ENCODE data around the gene NDUFC2. TPM values are rescaled to one million over a fixed set of nuclear protein-coding genes. Genes with fewer than 3 reads are reported as not detected.
A peak's percentile ranks its signal among the peaks of the same experiment; 100 is the strongest.

NDUFC2 gene
- total and polyA plus RNA-seq, 2 donors (not counting 1 experiment from before 2014, with no cell fraction given) = 93.9 to 101 TPM

- Histone ChIP-seq H3K4me3 (replicated peaks in 1 of 4; ENCODE audit: control extremely low read depth in 1 of 4, insufficient read depth in 1 of 4, low read depth in 3 of 4, low read length in 4 of 4) (peak overlapping the region in 1 of 4 experiments; percentile 89), H3K4me2 (ENCODE audit: extremely low read depth, insufficient read depth, low read length) (peak overlapping the region; percentile 32)
- TF ChIP-seq CTCF (conservative IDR thresholded peaks at IDR 0.05 in 1 of 2, IDR thresholded peaks at IDR 0.05 in 1 of 2; ENCODE audit: low read depth in 1 of 2, low read length in 2 of 2) = no peak
- TF ChIP-seq EZH2 (IDR thresholded peaks at IDR 0.05; ENCODE audit: low read length, missing control alignments) = no peak
Observed at GRCh38 chr11:78076733-78077403, 2.8 kb downstream of the NDUFC2 start.

GRCh38 chr11:78074756-78075155, 4.9 kb downstream of the NDUFC2 start:
- TF ChIP-seq EZH2 (IDR thresholded peaks at IDR 0.05; ENCODE audit: low read length, missing control alignments) (no peak), CTCF (conservative IDR thresholded peaks at IDR 0.05 in 1 of 2, IDR thresholded peaks at IDR 0.05 in 1 of 2; ENCODE audit: low read depth in 1 of 2, low read length in 2 of 2) (no peak)
- H3K4me2 ChIP-seq (ENCODE audit: extremely low read depth, insufficient read depth, low read length) = no peak overlapping the region
- H3K4me1 ChIP-seq (ENCODE audit: control insufficient read depth, extremely low read depth, insufficient read depth, low read length) = peaks cover 2% of the 10 kb centered on the region
- no peak overlapping the region for H3K9ac ChIP-seq (ENCODE audit: insufficient read depth, low read length)
- peaks cover 2% of the 10 kb centered on the region for H3K36me3 ChIP-seq (ENCODE audit: control insufficient read depth, insufficient read depth, low read length)
- no peak for DNase-seq (ENCODE audit: low read depth in 2 of 2)
- peaks cover 66% of the 10 kb centered on the region for H3K79me2 ChIP-seq (ENCODE audit: control insufficient read depth, insufficient read depth, low read length)
- no peak overlapping the region for H3K4me3 ChIP-seq (replicated peaks in 1 of 4; ENCODE audit: control extremely low read depth in 1 of 4, insufficient read depth in 1 of 4, low read depth in 3 of 4, low read length in 4 of 4)
- no peaks in the 10 kb centered on the region for H3K27me3 ChIP-seq (ENCODE audit: control insufficient read depth, insufficient read depth, low read length)
- H2AFZ ChIP-seq (ENCODE audit: low read length) = no peak overlapping the region
- H3K27ac ChIP-seq (ENCODE audit: insufficient read depth, low read length) = no peak overlapping the region
- no peaks in the 10 kb centered on the region for H3K9me3 ChIP-seq (ENCODE audit: control insufficient read depth, insufficient read depth, low read depth, low read length)
- H4K20me1 ChIP-seq (ENCODE audit: control insufficient read depth, extremely low read depth, insufficient read depth, low read length) = no peaks in the 10 kb centered on the region

More at GRCh38 chr11:78076733-78077403, 2.8 kb downstream of the NDUFC2 start:
- DNase-seq (ENCODE audit: low read depth in 2 of 2) = no peak
- Histone ChIP-seq H3K79me2 (ENCODE audit: control insufficient read depth, insufficient read depth, low read length) (peaks cover 58% of the 10 kb centered on the region), H3K27me3 (ENCODE audit: control insufficient read depth, insufficient read depth, low read length) (no peaks in the 10 kb centered on the region), H3K27ac (ENCODE audit: insufficient read depth, low read length) (no peak overlapping the region), H3K9me3 (ENCODE audit: control insufficient read depth, insufficient read depth, low read depth, low read length) (no peaks in the 10 kb centered on the region), H2AFZ (ENCODE audit: low read length) (no peak overlapping the region), H4K20me1 (ENCODE audit: control insufficient read depth, extremely low read depth, insufficient read depth, low read length) (no peaks in the 10 kb centered on the region), H3K4me1 (ENCODE audit: control insufficient read depth, extremely low read depth, insufficient read depth, low read length) (peaks cover 2% of the 10 kb centered on the region), H3K36me3 (ENCODE audit: control insufficient read depth, insufficient read depth, low read length) (no peaks in the 10 kb centered on the region), H3K9ac (ENCODE audit: insufficient read depth, low read length) (no peak overlapping the region)

GRCh38 chr11:78072455-78072854, 7.2 kb downstream of the NDUFC2 start:
- H3K27ac ChIP-seq (ENCODE audit: insufficient read depth, low read length) = no peak overlapping the region
- no peak for DNase-seq (ENCODE audit: low read depth in 2 of 2)
- peaks cover 44% of the 10 kb centered on the region for H3K79me2 ChIP-seq (ENCODE audit: control insufficient read depth, insufficient read depth, low read length)
- TF ChIP-seq CTCF (conservative IDR thresholded peaks at IDR 0.05 in 1 of 2, IDR thresholded peaks at IDR 0.05 in 1 of 2; ENCODE audit: low read depth in 1 of 2, low read length in 2 of 2) (no peak), EZH2 (IDR thresholded peaks at IDR 0.05; ENCODE audit: low read length, missing control alignments) (no peak)
- H3K27me3 ChIP-seq (ENCODE audit: control insufficient read depth, insufficient read depth, low read length) = no peaks in the 10 kb centered on the region
- H4K20me1 ChIP-seq (ENCODE audit: control insufficient read depth, extremely low read depth, insufficient read depth, low read length) = no peaks in the 10 kb centered on the region
- peaks cover 6% of the 10 kb centered on the region for H3K36me3 ChIP-seq (ENCODE audit: control insufficient read depth, insufficient read depth, low read length)
- no peaks in the 10 kb centered on the region for H3K4me1 ChIP-seq (ENCODE audit: control insufficient read depth, extremely low read depth, insufficient read depth, low read length)
- H2AFZ ChIP-seq (ENCODE audit: low read length) = no peak overlapping the region
- H3K9me3 ChIP-seq (ENCODE audit: control insufficient read depth, insufficient read depth, low read depth, low read length) = no peaks in the 10 kb centered on the region
- H3K4me3 ChIP-seq (replicated peaks in 1 of 4; ENCODE audit: control extremely low read depth in 1 of 4, insufficient read depth in 1 of 4, low read depth in 3 of 4, low read length in 4 of 4) = no peak overlapping the region
- H3K4me2 ChIP-seq (ENCODE audit: extremely low read depth, insufficient read depth, low read length) = no peak overlapping the region
- H3K9ac ChIP-seq (ENCODE audit: insufficient read depth, low read length) = no peak overlapping the region
